PC-3 (cell line): ENCODE results near the gene TBC1D25. TPM values are rescaled to one million over a fixed set of nuclear protein-coding genes. Genes with fewer than 3 reads are reported as not detected.

Experiments
- ATAC-seq: fragments of 200-7000 bp; cut with Tn5 transposase; 2 replicates; pipeline ENCODE4 v1.9.1; 2020; ENCODE audit warnings: mild to moderate bottlenecking, moderate library complexity
- BruUV-seq: library from RNA; stranded (reverse); fragments of 400-500 nt; replicated peaks from 2 replicates; lab custom pipeline; 2021; lab: Mats Ljungman, UMichigan
- CTCF ChIA-PET: fragments of 300-600 bp; sonication (Branson Sonifier 250); formaldehyde crosslinking; loops from one replicate; lab custom pipeline; 2022; ENCODE audit warnings: antibody characterized with exemption; lab: Charles Lee
- POLR2A ChIA-PET: fragments of 300-600 bp; sonication (Branson Sonifier 250); formaldehyde crosslinking; loops from one replicate; lab custom pipeline; 2022; ENCODE audit warnings: antibody characterized with exemption; ENCODE audit not compliant: unreplicated experiment; lab: Charles Lee
- DNase-seq: peaks from one replicate; pipeline ENCODE4 v3.0.0-alpha.2; 2015
- H2AFZ ChIP-seq: fragments of 300-600 bp; sonication (generic); 2 replicates; pipeline ENCODE4 v1.6.0; 2016; ENCODE audit warnings: antibody characterized with exemption, low read length
- H3F3A ChIP-seq: fragments of 300-600 bp; sonication (generic); one replicate; pipeline ENCODE4 v1.6.0; 2017; ENCODE audit warnings: antibody characterized with exemption, low read length, control low read depth, mild to moderate bottlenecking; ENCODE audit not compliant: unreplicated experiment
- H3K27ac ChIP-seq: fragments of 300-600 bp; sonication (generic); 2 replicates; pipeline ENCODE4 v1.5.1; 2016; ENCODE audit warnings: mild to moderate bottlenecking, low read length
- H3K27me3 ChIP-seq: fragments of 300-600 bp; sonication (generic); 2 replicates; pipeline ENCODE4 v1.6.1; 2016; ENCODE audit warnings: low read length, mixed read lengths
- H3K36me3 ChIP-seq: fragments of 300-600 bp; sonication (generic); 2 replicates; pipeline ENCODE4 v1.6.1; 2016; ENCODE audit warnings: low read depth, mixed run types, low read length, mixed read lengths
- H3K4me1 ChIP-seq: fragments of 300-600 bp; sonication (generic); 2 replicates; pipeline ENCODE4 v1.5.1; 2016; ENCODE audit warnings: low read length; ENCODE audit not compliant: insufficient read depth
- H3K4me2 ChIP-seq: fragments of 300-600 bp; sonication (generic); 2 replicates; pipeline ENCODE4 v1.6.0; 2016; ENCODE audit warnings: low read length
- H3K4me3 ChIP-seq: fragments of 300-600 bp; sonication (generic); 2 replicates; pipeline ENCODE4 v1.5.1; 2016; ENCODE audit warnings: mild to moderate bottlenecking, low read length, mixed read lengths
- H3K79me2 ChIP-seq: fragments of 300-600 bp; sonication (generic); 2 replicates; pipeline ENCODE4 v1.6.1; 2017; ENCODE audit warnings: low read length, mixed read lengths
- H3K9ac ChIP-seq: fragments of 300-600 bp; sonication (generic); 2 replicates; pipeline ENCODE4 v1.6.0; 2016; ENCODE audit warnings: mild to moderate bottlenecking, low read length
- H3K9me2 ChIP-seq: fragments of 300-600 bp; sonication (generic); replicated peaks from 2 replicates; pipeline ENCODE4 v1.6.1; 2016; ENCODE audit warnings: mixed run types, low read length, mixed read lengths
- H3K9me3 ChIP-seq: fragments of 300-600 bp; sonication (generic); 2 replicates; pipeline ENCODE4 v1.6.1; 2016; ENCODE audit warnings: low read length, mixed read lengths
- H4K20me1 ChIP-seq: fragments of 300-600 bp; sonication (generic); 2 replicates; pipeline ENCODE4 v1.6.1; 2016; ENCODE audit warnings: low read length, mixed read lengths
- CTCF ChIP-seq: fragments of 300-600 bp; sonication (generic); conservative IDR thresholded peaks from 2 replicates; pipeline ENCODE4 v1.5.1; 2017; ENCODE audit warnings: antibody characterized with exemption, low read depth, mild to moderate bottlenecking, low read length
- EZH2 ChIP-seq: fragments of 300-600 bp; sonication (generic); IDR thresholded peaks from one replicate; pipeline ENCODE4 v1.6.1; 2017; ENCODE audit warnings: antibody characterized with exemption, mild to moderate bottlenecking, low read length; ENCODE audit not compliant: unreplicated experiment
- EZH2phosphoT487 ChIP-seq: fragments of 300-600 bp; sonication (generic); IDR thresholded peaks from 2 replicates; pipeline ENCODE4 v1.6.1; 2018; ENCODE audit warnings: mild to moderate bottlenecking, antibody characterized with exemption, low read length, borderline replicate concordance
- intact Hi-C: fragments of 100-400 bp; cut with micrococcal nuclease; formaldehyde crosslinking; loops from 2 replicates; pipeline ENCODE4 v1.9.0; 2023
- total RNA-seq: library from RNA; depleted of rRNA; stranded (reverse); fragments of >200 nt; gene quantifications from 2 replicates; pipeline ENCODE4 v1.2.3, GENCODE V29; 2014

Gene TBC1D25
- total RNA-seq, 1 experiment from 2014 or later = 11.3 TPM

GRCh38 chrX:48558271-48558670 is 18.8 kb downstream of the TBC1D25 start:
- Histone ChIP-seq H4K20me1 (no peaks in the 10 kb centered on the region), H3K36me3 (peaks cover 23% of the 10 kb centered on the region), H3F3A (no peaks in the 10 kb centered on the region), H3K4me1 (peaks cover 4% of the 10 kb centered on the region; the same call in 1 of the 2 replicates), H2AFZ (no peak overlapping the region), H3K27me3 (no peaks in the 10 kb centered on the region), H3K4me2 (no peak overlapping the region), H3K79me2 (no peaks in the 10 kb centered on the region), H3K27ac (peak overlapping the region; percentile 62), H3K9me2 (no peaks in the 10 kb centered on the region), H3K4me3 (no peak overlapping the region), H3K9ac (no peak overlapping the region), H3K9me3 (no peaks in the 10 kb centered on the region)
- BruUV-seq = no TSS peak
- TF ChIP-seq EZH2 = no peak
- no peak for TF ChIP-seq EZH2phosphoT487
- no peak for TF ChIP-seq CTCF
- peak; percentile 99 for ATAC-seq
- peak; percentile 89 for DNase-seq
- intact Hi-C loops = no loop called here
- CTCF ChIA-PET = interaction anchor here (0.6 kb wide), 1 partner anchor 19 kb away, joined by 7 read pairs; the partner anchor contains the start of gene TBC1D25
- POLR2A ChIA-PET = no interaction called here

- BruUV-seq = TSS peak; percentile 20
- CTCF ChIA-PET = no interaction called here
- no peaks in the 10 kb centered on the region for H3K79me2 ChIP-seq
These were observed 20.1 kb downstream of the TBC1D25 start for GRCh38 chrX:48559636-48560035.

More at GRCh38 chrX:48559636-48560035, 20.1 kb downstream of the TBC1D25 start:
- peaks cover 4% of the 10 kb centered on the region; the same call in 1 of the 2 replicates for H3K4me1 ChIP-seq
- H3K4me2 ChIP-seq = no peak overlapping the region
- no peak overlapping the region for H3K4me3 ChIP-seq
- DNase-seq (no peak), ATAC-seq (no peak)
- no peaks in the 10 kb centered on the region for H3K27me3 ChIP-seq
- POLR2A ChIA-PET = no interaction called here
- no peak overlapping the region for H3K27ac ChIP-seq
- H3K9ac ChIP-seq = no peak overlapping the region
- no peaks in the 10 kb centered on the region for H4K20me1 ChIP-seq
- TF ChIP-seq EZH2 (no peak), CTCF (no peak), EZH2phosphoT487 (no peak)
- peaks cover 22% of the 10 kb centered on the region for H3K36me3 ChIP-seq
- no peaks in the 10 kb centered on the region for H3F3A ChIP-seq
- no peak overlapping the region for H2AFZ ChIP-seq
- H3K9me2 ChIP-seq = no peaks in the 10 kb centered on the region
- intact Hi-C loops = no loop called here
- no peaks in the 10 kb centered on the region for H3K9me3 ChIP-seq
